ENCODE measurements around the gene ZG16B.

Gene ZG16B

DNA sequence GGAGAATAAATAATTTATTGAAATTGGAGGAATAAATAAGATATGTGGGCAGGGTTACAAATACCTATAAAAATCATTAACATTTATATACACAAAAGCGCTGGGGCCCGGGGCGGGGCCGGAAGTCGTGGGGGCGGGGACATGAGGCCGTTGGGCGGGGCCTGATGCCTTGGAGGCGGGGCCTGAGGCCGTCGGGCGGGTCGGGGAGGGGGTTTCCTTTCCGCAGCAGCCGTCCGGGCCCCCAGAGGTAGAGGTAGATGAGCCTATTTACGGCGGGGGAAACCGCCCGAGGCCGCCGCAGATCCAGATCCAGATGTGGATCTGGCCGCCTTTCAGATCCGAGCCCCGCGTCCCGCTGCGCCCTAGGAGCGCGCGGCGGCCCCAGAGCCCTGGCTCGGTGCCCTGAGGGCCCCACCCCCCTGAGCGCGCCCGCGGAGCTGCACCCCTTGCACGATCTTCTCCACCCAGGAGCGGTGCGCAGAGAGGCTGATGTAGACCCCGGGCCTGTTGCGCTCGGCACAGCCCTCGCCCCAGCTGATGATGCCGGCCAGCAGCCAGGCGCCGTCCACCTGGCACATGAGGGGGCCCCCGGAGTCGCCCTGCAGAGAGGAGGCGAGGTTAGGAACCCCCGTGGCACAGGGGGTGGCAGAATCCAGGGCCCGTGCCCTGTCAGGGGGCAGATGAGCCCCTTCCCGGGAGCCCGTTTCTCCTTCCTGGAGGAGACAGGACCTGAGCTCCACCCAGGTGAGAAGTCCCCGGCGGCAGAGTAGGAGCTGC, 22.8 kb downstream of the ZG16B start:
- no peak overlapping the region for H2BK120ac ChIP-seq (ENCODE audit: insufficient read depth, low read length, poor library complexity)
- H3K14ac ChIP-seq (ENCODE audit: low read length): no peak overlapping the region
- peaks cover 5% of the 10 kb centered on the region for H3K9me3 ChIP-seq (ENCODE audit: insufficient read depth, low read depth, low read length)
- no peak for DNase-seq
- H4K12ac ChIP-seq (ENCODE audit: low read depth, low read length): no peak overlapping the region
- H3K4me3 ChIP-seq (ENCODE audit: low read depth, low read length): no peak overlapping the region
- H3K23ac ChIP-seq (ENCODE audit: low read length): no peak overlapping the region
- H3K4me1 ChIP-seq (ENCODE audit: control insufficient read depth in 1 of 2, insufficient read depth in 2 of 2, low read length in 2 of 2): peaks cover 7 to 8% of the 10 kb centered on the region in 2 experiments
- H2BK5ac ChIP-seq (ENCODE audit: low read depth, low read length, poor library complexity): no peak overlapping the region
- H2BK12ac ChIP-seq (ENCODE audit: low read length): no peak overlapping the region
- no CpG with 5 or more reads among the region's 56 CpGs for WGBS (ENCODE audit: extremely low coverage, insufficient coverage, insufficient read length)
- no peak overlapping the region for H2AFZ ChIP-seq (ENCODE audit: insufficient read depth, low read length, poor library complexity)
- H3K27ac ChIP-seq (ENCODE audit: low read depth, low read length): no peak overlapping the region
- no peak overlapping the region for H2AK5ac ChIP-seq (ENCODE audit: low read length)
- peaks cover 3% of the 10 kb centered on the region for H3K79me1 ChIP-seq (ENCODE audit: low read length)
- no peak overlapping the region for H4K8ac ChIP-seq (ENCODE audit: low read depth, low read length)
- H3K9ac ChIP-seq (ENCODE audit: low read length): no peak overlapping the region
- H3K4ac ChIP-seq (ENCODE audit: low read depth, low read length): no peak overlapping the region
- no peak overlapping the region for H3K4me2 ChIP-seq (ENCODE audit: low read length)
- H4K91ac ChIP-seq (ENCODE audit: low read depth, low read length): no peak overlapping the region
- H3K18ac ChIP-seq (ENCODE audit: low read length): no peak overlapping the region
- peaks cover 0 to 2% of the 10 kb centered on the region in 2 experiments for H3K36me3 ChIP-seq (ENCODE audit: control insufficient read depth in 1 of 2, insufficient read depth in 2 of 2, low read length in 2 of 2)
- no peaks in the 10 kb centered on the region for H3K27me3 ChIP-seq (ENCODE audit: insufficient read depth, low read length)
- H3K79me2 ChIP-seq (ENCODE audit: control insufficient read depth, insufficient read depth, low read length, poor library complexity): peaks cover 2% of the 10 kb centered on the region

DNA sequence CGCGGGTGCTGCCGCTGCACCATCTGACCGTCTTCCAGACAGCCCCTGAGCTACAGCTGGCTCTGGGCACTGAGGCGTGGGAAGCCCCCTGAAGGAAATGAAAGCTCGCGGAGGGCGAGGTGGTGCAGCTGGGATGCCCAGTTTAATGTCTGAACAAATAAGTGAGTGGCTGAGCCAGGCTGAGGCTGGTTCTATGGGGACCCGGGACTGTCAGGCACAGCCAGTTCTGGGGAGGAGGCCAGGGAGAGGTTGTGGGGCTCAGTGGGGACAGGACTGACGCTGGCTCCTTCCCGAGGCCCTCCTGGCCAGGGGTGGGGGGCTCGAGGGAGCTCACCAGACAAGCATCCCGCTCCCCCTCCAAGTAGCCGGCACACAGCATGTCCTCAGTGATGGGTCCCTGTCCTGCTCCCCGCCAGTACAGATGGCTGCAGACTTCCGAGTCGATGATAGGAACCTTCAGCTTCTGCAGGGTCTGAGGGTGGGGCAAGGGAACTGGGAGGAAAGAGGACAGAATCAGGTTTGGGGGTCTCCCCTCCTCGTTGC, 23.5 kb downstream of the ZG16B start:
- Histone ChIP-seq H3K23ac (ENCODE audit: low read length) (no peak overlapping the region), H2AFZ (ENCODE audit: insufficient read depth, low read length, poor library complexity) (no peak overlapping the region), H3K4me1 (ENCODE audit: control insufficient read depth in 1 of 2, insufficient read depth in 2 of 2, low read length in 2 of 2) (peaks cover 12 to 13% of the 10 kb centered on the region in 2 experiments), H3K4me2 (ENCODE audit: low read length) (no peak overlapping the region), H3K4ac (ENCODE audit: low read depth, low read length) (no peak overlapping the region), H4K91ac (ENCODE audit: low read depth, low read length) (no peak overlapping the region), H3K27me3 (ENCODE audit: insufficient read depth, low read length) (no peaks in the 10 kb centered on the region), H3K36me3 (ENCODE audit: control insufficient read depth in 1 of 2, insufficient read depth in 2 of 2, low read length in 2 of 2) (peaks cover 0 to 2% of the 10 kb centered on the region in 2 experiments), H3K4me3 (ENCODE audit: low read depth, low read length) (no peak overlapping the region), H2BK12ac (ENCODE audit: low read length) (no peak overlapping the region), H3K18ac (ENCODE audit: low read length) (no peak overlapping the region), H2AK5ac (ENCODE audit: low read length) (no peak overlapping the region), H3K27ac (ENCODE audit: low read depth, low read length) (no peak overlapping the region), H3K9me3 (ENCODE audit: insufficient read depth, low read depth, low read length) (peaks cover 5% of the 10 kb centered on the region), H3K79me2 (ENCODE audit: control insufficient read depth, insufficient read depth, low read length, poor library complexity) (peaks cover 2% of the 10 kb centered on the region), H2BK120ac (ENCODE audit: insufficient read depth, low read length, poor library complexity) (no peak overlapping the region), H3K9ac (ENCODE audit: low read length) (no peak overlapping the region), H3K14ac (ENCODE audit: low read length) (no peak overlapping the region), H2BK5ac (ENCODE audit: low read depth, low read length, poor library complexity) (no peak overlapping the region), H4K12ac (ENCODE audit: low read depth, low read length) (no peak overlapping the region), H4K8ac (ENCODE audit: low read depth, low read length) (no peak overlapping the region), H3K79me1 (ENCODE audit: low read length) (peaks cover 5% of the 10 kb centered on the region)
- WGBS (ENCODE audit: extremely low coverage, insufficient coverage, insufficient read length): no CpG with 5 or more reads among the region's 18 CpGs
- no peak for DNase-seq

DNA sequence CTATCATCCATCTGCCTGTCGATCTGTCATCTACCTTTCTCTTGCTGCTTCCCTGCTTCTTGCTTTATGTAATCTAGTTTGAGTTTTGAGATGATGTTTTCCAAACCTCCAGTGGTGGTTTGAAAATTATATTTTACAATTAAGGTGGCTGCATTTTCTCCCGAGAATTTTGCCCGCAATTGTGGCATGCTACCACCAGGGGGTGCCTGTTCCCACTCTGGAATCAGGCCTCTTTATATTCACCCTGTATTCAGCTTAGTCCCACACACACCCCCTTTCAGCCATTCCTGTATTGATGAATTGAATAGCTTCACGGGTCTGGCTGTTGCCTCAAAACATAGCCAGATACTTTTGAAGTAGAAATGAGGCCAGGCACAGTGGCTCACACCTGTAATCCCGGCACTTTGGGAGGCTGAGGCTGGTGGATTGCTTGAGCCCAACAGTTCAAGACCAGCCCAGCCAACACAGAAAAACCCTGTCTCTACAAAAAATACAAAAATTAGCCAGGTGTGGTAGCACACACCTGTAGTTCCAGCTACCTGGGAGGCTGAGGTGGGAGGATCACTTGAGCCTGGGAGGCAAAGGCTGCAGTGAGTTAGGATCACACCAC, 24.7 kb downstream of the ZG16B start:
- Histone ChIP-seq H3K14ac (ENCODE audit: low read length) (no peak overlapping the region), H2AK5ac (ENCODE audit: low read length) (no peak overlapping the region), H3K4me3 (ENCODE audit: low read depth, low read length) (no peak overlapping the region), H2BK120ac (ENCODE audit: insufficient read depth, low read length, poor library complexity) (no peak overlapping the region), H3K18ac (ENCODE audit: low read length) (no peak overlapping the region), H2BK12ac (ENCODE audit: low read length) (no peak overlapping the region), H2BK5ac (ENCODE audit: low read depth, low read length, poor library complexity) (no peak overlapping the region), H4K91ac (ENCODE audit: low read depth, low read length) (no peak overlapping the region), H3K36me3 (ENCODE audit: control insufficient read depth in 1 of 2, insufficient read depth in 2 of 2, low read length in 2 of 2) (peaks cover 0 to 2% of the 10 kb centered on the region in 2 experiments), H3K9me3 (ENCODE audit: insufficient read depth, low read depth, low read length) (peaks cover 5% of the 10 kb centered on the region), H2AFZ (ENCODE audit: insufficient read depth, low read length, poor library complexity) (no peak overlapping the region), H3K27me3 (ENCODE audit: insufficient read depth, low read length) (no peaks in the 10 kb centered on the region), H4K8ac (ENCODE audit: low read depth, low read length) (no peak overlapping the region), H3K79me1 (ENCODE audit: low read length) (peaks cover 7% of the 10 kb centered on the region), H3K4me1 (ENCODE audit: control insufficient read depth in 1 of 2, insufficient read depth in 2 of 2, low read length in 2 of 2) (peaks cover 16 to 17% of the 10 kb centered on the region in 2 experiments), H4K12ac (ENCODE audit: low read depth, low read length) (no peak overlapping the region), H3K27ac (ENCODE audit: low read depth, low read length) (no peak overlapping the region), H3K79me2 (ENCODE audit: control insufficient read depth, insufficient read depth, low read length, poor library complexity) (peaks cover 2% of the 10 kb centered on the region), H3K23ac (ENCODE audit: low read length) (no peak overlapping the region), H3K4ac (ENCODE audit: low read depth, low read length) (no peak overlapping the region), H3K4me2 (ENCODE audit: low read length) (no peak overlapping the region), H3K9ac (ENCODE audit: low read length) (no peak overlapping the region)
- DNase-seq: no peak
- WGBS (ENCODE audit: extremely low coverage, insufficient coverage, insufficient read length): no CpG with 5 or more reads among the region's 5 CpGs

DNA sequence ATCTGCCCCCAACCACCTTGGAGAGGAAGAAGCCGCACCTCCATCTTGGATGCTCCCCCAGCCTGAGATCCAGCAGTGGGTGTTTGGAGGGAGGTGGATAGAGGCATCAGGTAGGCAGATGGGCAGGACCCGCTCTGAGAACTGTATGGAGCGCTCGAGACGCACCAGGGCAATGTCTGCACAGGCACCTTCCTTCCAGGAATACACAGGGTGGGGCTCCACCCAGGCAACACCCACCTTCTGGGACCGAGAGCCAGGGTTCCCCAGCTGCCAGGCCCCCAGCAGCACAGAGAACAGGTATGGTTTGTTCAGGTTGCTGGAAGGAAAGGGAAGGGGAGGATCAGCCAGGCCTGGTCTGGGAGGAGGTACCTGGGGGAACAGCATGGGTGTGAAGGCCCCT, 25.4 kb downstream of the ZG16B start:
- H2AFZ ChIP-seq (ENCODE audit: insufficient read depth, low read length, poor library complexity): no peak overlapping the region

More for the DNA sequence above, 25.4 kb downstream of the ZG16B start:
- Histone ChIP-seq H3K79me2 (ENCODE audit: control insufficient read depth, insufficient read depth, low read length, poor library complexity) (peaks cover 2% of the 10 kb centered on the region), H3K9me3 (ENCODE audit: insufficient read depth, low read depth, low read length) (peaks cover 5% of the 10 kb centered on the region), H2BK5ac (ENCODE audit: low read depth, low read length, poor library complexity) (no peak overlapping the region), H3K9ac (ENCODE audit: low read length) (no peak overlapping the region), H4K91ac (ENCODE audit: low read depth, low read length) (no peak overlapping the region), H3K4me2 (ENCODE audit: low read length) (no peak overlapping the region), H3K36me3 (ENCODE audit: control insufficient read depth in 1 of 2, insufficient read depth in 2 of 2, low read length in 2 of 2) (peaks cover 0 to 2% of the 10 kb centered on the region in 2 experiments), H3K27me3 (ENCODE audit: insufficient read depth, low read length) (no peaks in the 10 kb centered on the region), H3K4me1 (ENCODE audit: control insufficient read depth in 1 of 2, insufficient read depth in 2 of 2, low read length in 2 of 2) (peaks cover 16 to 17% of the 10 kb centered on the region in 2 experiments), H3K27ac (ENCODE audit: low read depth, low read length) (no peak overlapping the region), H3K79me1 (ENCODE audit: low read length) (peaks cover 7% of the 10 kb centered on the region), H3K23ac (ENCODE audit: low read length) (no peak overlapping the region), H4K8ac (ENCODE audit: low read depth, low read length) (no peak overlapping the region), H4K12ac (ENCODE audit: low read depth, low read length) (no peak overlapping the region), H3K4me3 (ENCODE audit: low read depth, low read length) (no peak overlapping the region), H2BK120ac (ENCODE audit: insufficient read depth, low read length, poor library complexity) (no peak overlapping the region), H3K14ac (ENCODE audit: low read length) (no peak overlapping the region), H2AK5ac (ENCODE audit: low read length) (no peak overlapping the region), H3K18ac (ENCODE audit: low read length) (no peak overlapping the region), H2BK12ac (ENCODE audit: low read length) (no peak overlapping the region), H3K4ac (ENCODE audit: low read depth, low read length) (no peak overlapping the region)
- no CpG with 5 or more reads among the region's 6 CpGs for WGBS (ENCODE audit: extremely low coverage, insufficient coverage, insufficient read length)
- no peak for DNase-seq
